GM12878 (cell line): ENCODE measurements around the gene ZXDA. TPM values are rescaled to one million over a fixed set of nuclear protein-coding genes. Genes with fewer than 3 reads are reported as not detected.

ENCODE experiments used
- ATAC-seq: fragments of 200-7000 bp; cut with Tn5 transposase; 3 replicates; pipeline ENCODE4 v1.9.1; 2020; ENCODE audit warnings: mild to moderate bottlenecking, moderate library complexity
- BruUV-seq: library from RNA; stranded (reverse); fragments of 400-500 nt; replicated peaks from 2 replicates; lab custom pipeline; 2021; lab: Mats Ljungman, UMichigan
- CTCF ChIA-PET: fragments of 300-600 bp; sonication (Branson Sonifier 250); formaldehyde crosslinking; extraction: SDS; loops from one replicate; lab custom pipeline; 2021; ENCODE audit warnings: inconsistent platforms; lab: Yijun Ruan, JAX
- POLR2A ChIA-PET: fragments of 350-600 bp; formaldehyde crosslinking; extraction: SDS; loops from one replicate; lab custom pipeline; 2021; ENCODE audit warnings: inconsistent platforms; lab: Charles Lee
- RAD21 ChIA-PET: fragments of 300-600 bp; sonication (Branson Sonifier 250); formaldehyde crosslinking; loops from one replicate; lab custom pipeline; 2023; ENCODE audit warnings: antibody characterized with exemption; ENCODE audit not compliant: unreplicated experiment; lab: Charles Lee
- SMC1A ChIA-PET: fragments of 300-600 bp; sonication (Branson Sonifier 250); formaldehyde crosslinking; loops from one replicate; lab custom pipeline; 2023; ENCODE audit not compliant: unreplicated experiment, uncharacterized antibody; lab: Charles Lee
- DNase-seq: peaks from one replicate; pipeline ENCODE4 v3.0.0-alpha.2; 2011; ENCODE audit warnings: low read depth, low spot score
- FAIRE-seq: peaks from 3 replicates; lab custom pipeline; 2011; peaks lifted over from hg19 to GRCh38; lab: Jason Lieb, UNC
- H2AFZ ChIP-seq: 2 replicates; pipeline ENCODE4 v1.6.0; 2011; ENCODE audit warnings: low read depth, low read length, control low read depth; ENCODE audit not compliant: control insufficient read depth
- H3K27ac ChIP-seq: 2 replicates; pipeline ENCODE4 v1.5.1; 2011; ENCODE audit warnings: control low read depth; ENCODE audit not compliant: control insufficient read depth, insufficient read depth
- H3K27me3 ChIP-seq, 2 experiments: replicated peaks in 1 of 2; 2 replicates each; pipeline versions ENCODE4 v1.6.0 to v1.6.1; 2011; ENCODE audit warnings: low read length in 1 of 2; ENCODE audit not compliant: control insufficient read depth in 2 of 2, insufficient read depth in 2 of 2
- H3K36me3 ChIP-seq, 2 experiments: 2 replicates each; pipeline ENCODE4 v1.5.1; 2011; ENCODE audit warnings: low read length in 1 of 2; ENCODE audit not compliant: control insufficient read depth in 2 of 2, insufficient read depth in 2 of 2
- H3K4me1 ChIP-seq: 2 replicates; pipeline ENCODE4 v1.6.1; 2011; ENCODE audit warnings: mild to moderate bottlenecking, low read length, moderate library complexity, mixed read lengths; ENCODE audit not compliant: control insufficient read depth, insufficient read depth
- H3K4me2 ChIP-seq: 2 replicates; pipeline ENCODE4 v1.6.0; 2011; ENCODE audit warnings: control low read depth; ENCODE audit not compliant: control insufficient read depth, insufficient read depth
- H3K4me3 ChIP-seq: fragments of 200-600 bp; sonication (generic); 2 replicates; pipeline ENCODE4 v1.5.1; 2016
- H3K79me2 ChIP-seq: 2 replicates; pipeline ENCODE4 v1.6.0; 2011; ENCODE audit warnings: low read length; ENCODE audit not compliant: control insufficient read depth, insufficient read depth
- H3K9ac ChIP-seq: 2 replicates; pipeline ENCODE4 v1.8.0; 2011; ENCODE audit warnings: low read length, control low read depth, mixed read lengths; ENCODE audit not compliant: control insufficient read depth, insufficient read depth
- H3K9me3 ChIP-seq: replicated peaks from 3 replicates; pipeline ENCODE4 v1.5.1; 2011; ENCODE audit warnings: mild to moderate bottlenecking, low read length; ENCODE audit not compliant: control insufficient read depth, insufficient read depth
- H4K20me1 ChIP-seq: 2 replicates; pipeline ENCODE4 v1.6.0; 2011; ENCODE audit not compliant: control insufficient read depth, insufficient read depth
- CBFB ChIP-seq: IDR thresholded peaks from 2 replicates; pipeline ENCODE4 v1.6.1; 2016; ENCODE audit warnings: antibody characterized with exemption, low read depth
- CBX3 ChIP-seq: fragments of 200-600 bp; sonication (generic); IDR thresholded peaks from 2 replicates; pipeline ENCODE4 v1.6.1; 2016; ENCODE audit warnings: low read depth, borderline replicate concordance
- EED ChIP-seq: sonication (generic); IDR thresholded peaks from 2 replicates; pipeline ENCODE4 v1.6.1; 2016; ENCODE audit warnings: antibody characterized with exemption, low read depth
- FOXK2 ChIP-seq: fragments of 450-650 bp; IDR thresholded peaks from 2 replicates; pipeline ENCODE4 v1.6.1; 2017; ENCODE audit warnings: mild to moderate bottlenecking, moderate library complexity
- GATAD2B ChIP-seq: fragments of 450-650 bp; conservative IDR thresholded peaks from 2 replicates; pipeline ENCODE4 v1.6.1; 2017; ENCODE audit warnings: low read depth, mild to moderate bottlenecking, moderate library complexity
- HDAC2 ChIP-seq: fragments of 200-600 bp; sonication (generic); IDR thresholded peaks from 2 replicates; pipeline ENCODE4 v1.6.1; 2017
- MEF2B ChIP-seq: fragments of 450-650 bp; IDR thresholded peaks from 2 replicates; pipeline ENCODE4 v1.6.1; 2018; ENCODE audit warnings: mild to moderate bottlenecking, moderate library complexity; ENCODE audit not compliant: partially characterized antibody, poor library complexity, severe bottlenecking
- MTA3 ChIP-seq: IDR thresholded peaks from 2 replicates; pipeline ENCODE4 v1.6.1; 2012; ENCODE audit warnings: low read length, inconsistent platforms, borderline replicate concordance
- NFXL1 ChIP-seq: fragments of 450-650 bp; IDR thresholded peaks from 2 replicates; pipeline ENCODE4 v1.6.1; 2017; ENCODE audit warnings: antibody characterized with exemption, mild to moderate bottlenecking, borderline replicate concordance
- NR2C2 ChIP-seq: IDR thresholded peaks from 2 replicates; pipeline ENCODE4 v1.6.1; 2011; ENCODE audit warnings: borderline replicate concordance, low read depth; ENCODE audit not compliant: control insufficient read depth, insufficient read length
- PAX5 ChIP-seq: IDR thresholded peaks from 2 replicates; pipeline ENCODE4 v1.6.1; 2011; ENCODE audit warnings: low read depth, low read length, borderline replicate concordance
- whole genome bisulfite sequencing: methylation state at CpG from one replicate; pipeline ENCODE4 v1.1.6; 2016; ENCODE audit warnings: low lambda C conversion rate; ENCODE audit not compliant: insufficient replicate concordance, insufficient coverage; ENCODE audit errors: missing lambda C conversion rate; 5-methylcytosine and 5-hydroxymethylcytosine counted together
- in situ Hi-C: fragments of 300-500 bp; cut with MboI; formaldehyde crosslinking; loops from 9 replicates; pipeline ENCODE4 v1.14.3; 2018; ENCODE audit warnings: mixed read lengths
- intact Hi-C: fragments of 100-400 bp; cut with micrococcal nuclease; formaldehyde crosslinking; loops from one replicate; pipeline ENCODE4 v1.14.2; 2022; ENCODE audit not compliant: unreplicated experiment
- polyA plus RNA-seq, 11 experiments: library from polyadenylated mRNA; depleted of rRNA in 4 of 11; unstranded in 6 of 11; stranded (reverse) in 5 of 11; fragments of >200 nt; fragmentation: Nextera tagmentation in 4 of 11; fragmentation: Illumina TruSeq in 1 of 11; extraction: Ambion mirVana in 4 of 11; extraction: Trizol in 1 of 11; gene quantifications; 1 replicate in 1 of 11; 2 replicates in 10 of 11; pipeline versions ENCODE4 v1.2.1 to v1.2.3, GENCODE V29; 2011 to 2016; ENCODE audit warnings: inconsistent platforms in 2 of 11, missing spikeins in 2 of 11, low read depth in 1 of 11
- total RNA-seq, 4 experiments: library from RNA; depleted of rRNA in 3 of 4; stranded (reverse); fragments of >200 nt in 3 of 4; fragmentation: Illumina TruSeq in 1 of 4; extraction: Trizol in 1 of 4; gene quantifications; 2 replicates each; pipeline versions ENCODE4 v1.2.1 to v1.2.3, GENCODE V29; 2013 to 2021
- TF ChIP-seq, protein P1 (sequence below): fragments of 450-650 bp; IDR thresholded peaks from 2 replicates; pipeline ENCODE4 v1.6.1; 2016; ENCODE audit warnings: mild to moderate bottlenecking

ZXDA gene
- total and polyA plus RNA-seq, 10 of the 15 experiments (the other 5 are each of a cell fraction or from before 2014, with no cell fraction given), result 0.10 to 2.8 (median 0.99) TPM

DNA sequence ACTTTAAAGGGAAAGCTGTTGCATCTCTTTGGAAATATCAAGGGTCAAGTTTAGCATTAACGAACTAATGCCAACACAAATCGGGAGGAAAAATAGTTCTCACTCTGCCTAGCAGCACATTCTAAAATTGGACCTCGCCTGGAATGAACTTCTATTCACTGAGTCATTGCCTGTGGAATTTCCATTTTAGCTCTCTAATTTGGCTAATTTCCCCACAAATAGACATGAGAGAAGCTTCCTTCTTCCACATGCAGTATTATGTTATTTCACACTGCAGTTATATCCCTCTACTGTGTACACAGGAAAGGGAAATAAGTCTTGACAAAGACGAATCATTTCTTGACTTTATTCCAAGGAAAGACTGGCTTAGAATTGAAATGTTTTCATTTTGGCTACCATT lies 9.3 kb downstream of the ZXDA start:
- Histone ChIP-seq H2AFZ (no peak overlapping the region), H3K4me1 (no peaks in the 10 kb centered on the region), H3K9ac (no peak overlapping the region), H3K4me3 (no peak overlapping the region), H3K79me2 (no peaks in the 10 kb centered on the region; the same call in 1 of the 2 replicates), H3K27ac (no peak overlapping the region), H3K9me3 (no peaks in the 10 kb centered on the region), H3K4me2 (no peak overlapping the region), H3K36me3 (no peaks in the 10 kb centered on the region), H3K27me3 (no peaks in the 10 kb centered on the region), H4K20me1 (no peaks in the 10 kb centered on the region)
- in situ Hi-C loops (loop anchor here (25.0 kb wide), 3 partner anchors 914 to 1339 kb away; partner anchors contain the start of genes SPIN3 and UBQLN2), intact Hi-C loops (no loop called here)
- WGBS, result 51% methylated on average over 4 of the region's 4 CpGs
- ChIA-PET SMC1A (no interaction called here), CTCF (no interaction called here), POLR2A (no interaction called here), RAD21 (no interaction called here)
- no peak for FAIRE-seq
- DNase-seq, result no peak
- TF ChIP-seq NR2C2 (no peak), MTA3 (no peak), CBFB (no peak)
- ATAC-seq, result no peak
- no TSS peak for BruUV-seq

DNA sequence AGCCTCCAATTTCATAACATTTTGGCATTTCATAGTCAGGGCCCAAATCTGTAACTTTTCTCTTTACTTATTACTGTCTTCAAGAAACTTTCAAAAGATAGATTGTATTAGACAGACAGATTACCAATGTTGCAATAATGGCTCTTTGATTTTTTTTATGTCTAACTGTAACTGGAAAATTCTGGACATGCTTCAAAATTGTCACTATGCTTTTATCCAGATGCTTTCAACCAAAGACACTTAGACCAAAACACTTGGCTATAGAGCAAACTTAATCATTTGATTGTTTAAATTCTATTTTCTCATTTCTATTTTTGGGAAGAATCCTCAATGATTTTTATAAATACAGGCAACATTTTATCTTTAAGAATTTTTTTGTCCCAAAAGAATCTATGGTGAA lies 10.4 kb downstream of the ZXDA start:
- CTCF ChIA-PET, result no interaction called here

More for the DNA sequence above, 10.4 kb downstream of the ZXDA start:
- Histone ChIP-seq H3K9ac (no peak overlapping the region), H2AFZ (no peak overlapping the region), H4K20me1 (no peaks in the 10 kb centered on the region), H3K4me2 (no peak overlapping the region), H3K4me1 (no peaks in the 10 kb centered on the region), H3K9me3 (no peaks in the 10 kb centered on the region), H3K27me3 (no peaks in the 10 kb centered on the region), H3K79me2 (no peaks in the 10 kb centered on the region), H3K4me3 (no peak overlapping the region), H3K27ac (no peak overlapping the region), H3K36me3 (no peaks in the 10 kb centered on the region)
- in situ Hi-C loops (loop anchor here (25.0 kb wide), 3 partner anchors 913 to 1338 kb away; partner anchors contain the start of genes SPIN3 and UBQLN2), intact Hi-C loops (no loop called here)
- TF ChIP-seq FOXK2 (no peak), GATAD2B (no peak), HDAC2 (no peak), MEF2B (no peak), EED (no peak), CBX3 (no peak), NFXL1 (no peak), PAX5 (no peak)
- TF ChIP-seq, protein P1, sequence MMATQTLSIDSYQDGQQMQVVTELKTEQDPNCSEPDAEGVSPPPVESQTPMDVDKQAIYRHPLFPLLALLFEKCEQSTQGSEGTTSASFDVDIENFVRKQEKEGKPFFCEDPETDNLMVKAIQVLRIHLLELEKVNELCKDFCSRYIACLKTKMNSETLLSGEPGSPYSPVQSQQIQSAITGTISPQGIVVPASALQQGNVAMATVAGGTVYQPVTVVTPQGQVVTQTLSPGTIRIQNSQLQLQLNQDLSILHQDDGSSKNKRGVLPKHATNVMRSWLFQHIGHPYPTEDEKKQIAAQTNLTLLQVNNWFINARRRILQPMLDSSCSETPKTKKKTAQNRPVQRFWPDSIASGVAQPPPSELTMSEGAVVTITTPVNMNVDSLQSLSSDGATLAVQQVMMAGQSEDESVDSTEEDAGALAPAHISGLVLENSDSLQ, result no peak
- FAIRE-seq (no peak), DNase-seq (no peak), ATAC-seq (no peak)
- POLR2A ChIA-PET, result no interaction called here
- SMC1A ChIA-PET, result no interaction called here
- RAD21 ChIA-PET, result no interaction called here
- BruUV-seq, result no TSS peak
